Panc1 (cell line): ENCODE measurements around the gene ERGIC1. TPM values are rescaled to one million over a fixed set of nuclear protein-coding genes. Genes with fewer than 3 reads are reported as not detected.

Experiments used
- ATAC-seq: fragments of 200-7000 bp; cut with Tn5 transposase; 2 replicates; pipeline ENCODE4 v1.9.1; 2020; ENCODE audit warnings: mild to moderate bottlenecking, moderate library complexity
- BruUV-seq: library from RNA; stranded (reverse); fragments of 400-500 nt; replicated peaks from 2 replicates; lab custom pipeline; 2021; lab: Mats Ljungman, UMichigan
- CTCF ChIA-PET: fragments of 300-600 bp; sonication (Branson Sonifier 250); formaldehyde crosslinking; loops from one replicate; lab custom pipeline; 2022; ENCODE audit warnings: antibody characterized with exemption; lab: Charles Lee
- POLR2A ChIA-PET: fragments of 300-600 bp; sonication (Branson Sonifier 250); formaldehyde crosslinking; loops from one replicate; lab custom pipeline; 2022; ENCODE audit warnings: antibody characterized with exemption; lab: Charles Lee
- DNase-seq: peaks from one replicate; pipeline ENCODE4 v3.0.0-alpha.2; 2010; ENCODE audit warnings: low read depth, low spot score
- H3K27ac ChIP-seq: 2 replicates; pipeline ENCODE4 v1.5.1; 2011; ENCODE audit warnings: mild to moderate bottlenecking, low read length, inconsistent platforms
- H3K27me3 ChIP-seq: fragments of 200-500 bp; sonication (Bioruptor generic); 2 replicates; pipeline ENCODE4 v1.6.0; 2014; ENCODE audit warnings: low read length, inconsistent platforms; ENCODE audit not compliant: control insufficient read depth, insufficient read depth
- H3K36me3 ChIP-seq: fragments of 200-500 bp; sonication (Bioruptor generic); 2 replicates; pipeline ENCODE4 v1.5.1; 2014; ENCODE audit warnings: inconsistent platforms, mild to moderate bottlenecking, low read length, moderate library complexity; ENCODE audit not compliant: control insufficient read depth, insufficient read depth
- H3K4me1 ChIP-seq: 2 replicates; pipeline ENCODE4 v1.5.1; 2011; ENCODE audit warnings: inconsistent platforms, mild to moderate bottlenecking, low read length, moderate library complexity; ENCODE audit not compliant: control insufficient read depth, insufficient read depth
- H3K4me3 ChIP-seq, 2 experiments: 2 replicates each; pipeline ENCODE4 v1.5.1; 2011 to 2012; ENCODE audit warnings: low read depth in 2 of 2, low read length in 2 of 2, mild to moderate bottlenecking in 2 of 2, inconsistent platforms in 1 of 2, moderate library complexity in 1 of 2
- H3K9me3 ChIP-seq: fragments of 200-500 bp; sonication (Bioruptor generic); 2 replicates; pipeline ENCODE4 v1.5.1; 2014; ENCODE audit warnings: low read depth, mild to moderate bottlenecking, inconsistent platforms, low read length, moderate library complexity; ENCODE audit not compliant: control insufficient read depth, insufficient read depth
- POLR2AphosphoS5 ChIP-seq: IDR thresholded peaks from 2 replicates; pipeline ENCODE4 v1.6.1; 2012; ENCODE audit warnings: mild to moderate bottlenecking, low read depth, low read length, moderate library complexity
- SIN3A ChIP-seq: IDR thresholded peaks from 2 replicates; pipeline ENCODE4 v1.6.1; 2012; ENCODE audit warnings: low read depth, mild to moderate bottlenecking, low read length, moderate library complexity, borderline replicate concordance; ENCODE audit not compliant: insufficient read depth
- TCF7L2 ChIP-seq: IDR thresholded peaks from 2 replicates; pipeline ENCODE4 v1.6.1; 2011; ENCODE audit warnings: mild to moderate bottlenecking, low read depth, low read length, inconsistent platforms
- in situ Hi-C: cut with HindIII; loops from 2 replicates; pipeline ENCODE4 v1.10.0; 2016; ENCODE audit warnings: low sequenced_read_pairs, low pct_unique_long_range_greater_than_20kb
- intact Hi-C: fragments of 100-400 bp; cut with micrococcal nuclease; formaldehyde crosslinking; loops from one replicate; pipeline ENCODE4 v1.10.0; 2022; ENCODE audit not compliant: unreplicated experiment
- total RNA-seq: library from RNA; stranded (reverse); gene quantifications from one replicate; pipeline ENCODE4 v1.2.1, GENCODE V29; 2021; ENCODE audit not compliant: unreplicated experiment
- TF ChIP-seq, protein P1 (sequence below): fragments of 450-650 bp; IDR thresholded peaks from 2 replicates; pipeline ENCODE4 v1.5.1; 2017; ENCODE audit warnings: mild to moderate bottlenecking
- TF ChIP-seq, protein P2 (sequence below), 2 experiments: IDR thresholded peaks; 2 replicates each; pipeline ENCODE4 v1.6.1; 2011 to 2012; ENCODE audit warnings: low read depth in 2 of 2, control low read depth in 1 of 2, low read length in 1 of 2, mild to moderate bottlenecking in 1 of 2, moderate library complexity in 1 of 2; ENCODE audit not compliant: insufficient read depth in 1 of 2

Gene ERGIC1
- total RNA-seq, 1 experiment from 2014 or later, result 206 TPM

DNA sequence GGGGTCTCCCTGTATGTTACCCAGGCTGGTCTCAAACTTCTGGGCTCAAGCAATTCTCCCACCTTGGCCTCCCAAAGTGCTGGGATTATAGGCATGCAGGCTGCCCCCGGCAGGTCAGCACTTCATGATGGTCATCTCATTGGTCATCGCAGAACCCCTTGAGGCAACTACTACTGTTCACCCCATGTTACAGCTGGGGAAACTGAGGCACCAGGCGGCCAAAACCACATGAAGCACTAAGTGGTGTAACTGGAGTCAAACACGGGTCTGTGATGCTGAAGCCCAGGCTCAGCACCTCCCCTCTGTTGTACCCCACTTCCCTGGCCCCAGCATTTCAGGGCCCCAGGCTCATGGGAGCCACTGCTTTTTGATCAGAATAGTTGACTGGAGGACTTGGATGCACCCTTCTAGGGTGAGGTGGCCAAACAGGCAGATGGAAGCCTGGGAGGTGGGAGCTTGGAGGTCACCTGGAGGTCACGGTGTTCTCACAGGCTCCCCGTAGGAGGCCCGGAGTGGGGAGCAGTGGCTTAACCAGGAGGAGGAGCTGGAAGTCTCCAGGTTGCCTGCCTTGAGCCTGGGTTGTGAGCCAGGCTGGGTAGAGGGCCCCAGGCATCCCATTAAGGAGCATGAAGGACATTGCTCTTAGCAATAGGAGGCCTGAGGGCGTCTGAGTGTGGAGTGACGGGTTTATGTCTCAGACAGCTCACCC lies 67.9 kb downstream of the ERGIC1 start:
- no peak for TF ChIP-seq POLR2AphosphoS5
- TF ChIP-seq, protein P1, sequence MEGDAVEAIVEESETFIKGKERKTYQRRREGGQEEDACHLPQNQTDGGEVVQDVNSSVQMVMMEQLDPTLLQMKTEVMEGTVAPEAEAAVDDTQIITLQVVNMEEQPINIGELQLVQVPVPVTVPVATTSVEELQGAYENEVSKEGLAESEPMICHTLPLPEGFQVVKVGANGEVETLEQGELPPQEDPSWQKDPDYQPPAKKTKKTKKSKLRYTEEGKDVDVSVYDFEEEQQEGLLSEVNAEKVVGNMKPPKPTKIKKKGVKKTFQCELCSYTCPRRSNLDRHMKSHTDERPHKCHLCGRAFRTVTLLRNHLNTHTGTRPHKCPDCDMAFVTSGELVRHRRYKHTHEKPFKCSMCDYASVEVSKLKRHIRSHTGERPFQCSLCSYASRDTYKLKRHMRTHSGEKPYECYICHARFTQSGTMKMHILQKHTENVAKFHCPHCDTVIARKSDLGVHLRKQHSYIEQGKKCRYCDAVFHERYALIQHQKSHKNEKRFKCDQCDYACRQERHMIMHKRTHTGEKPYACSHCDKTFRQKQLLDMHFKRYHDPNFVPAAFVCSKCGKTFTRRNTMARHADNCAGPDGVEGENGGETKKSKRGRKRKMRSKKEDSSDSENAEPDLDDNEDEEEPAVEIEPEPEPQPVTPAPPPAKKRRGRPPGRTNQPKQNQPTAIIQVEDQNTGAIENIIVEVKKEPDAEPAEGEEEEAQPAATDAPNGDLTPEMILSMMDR, result no peak
- no peak for TF ChIP-seq TCF7L2
- peaks cover 77% of the 10 kb centered on the region for H3K4me1 ChIP-seq
- no TSS peak for BruUV-seq
- ATAC-seq (peak; percentile 30), DNase-seq (no peak)
- H3K4me3 ChIP-seq, result no peak overlapping the region
- no peaks in the 10 kb centered on the region; the same call in 1 of the 2 replicates for H3K36me3 ChIP-seq
- POLR2A ChIA-PET, result no interaction called here
- intact Hi-C loops, result loop anchor here (10.0 kb wide), 2 partner anchors 127 to 187 kb away; partner anchors contain the start of gene DUSP1
- no peaks in the 10 kb centered on the region for H3K27me3 ChIP-seq
- CTCF ChIA-PET, result no interaction called here
- H3K9me3 ChIP-seq, result no peaks in the 10 kb centered on the region
- H3K27ac ChIP-seq, result peak overlapping the region; percentile 85
- in situ Hi-C loops, result no loop called here

DNA sequence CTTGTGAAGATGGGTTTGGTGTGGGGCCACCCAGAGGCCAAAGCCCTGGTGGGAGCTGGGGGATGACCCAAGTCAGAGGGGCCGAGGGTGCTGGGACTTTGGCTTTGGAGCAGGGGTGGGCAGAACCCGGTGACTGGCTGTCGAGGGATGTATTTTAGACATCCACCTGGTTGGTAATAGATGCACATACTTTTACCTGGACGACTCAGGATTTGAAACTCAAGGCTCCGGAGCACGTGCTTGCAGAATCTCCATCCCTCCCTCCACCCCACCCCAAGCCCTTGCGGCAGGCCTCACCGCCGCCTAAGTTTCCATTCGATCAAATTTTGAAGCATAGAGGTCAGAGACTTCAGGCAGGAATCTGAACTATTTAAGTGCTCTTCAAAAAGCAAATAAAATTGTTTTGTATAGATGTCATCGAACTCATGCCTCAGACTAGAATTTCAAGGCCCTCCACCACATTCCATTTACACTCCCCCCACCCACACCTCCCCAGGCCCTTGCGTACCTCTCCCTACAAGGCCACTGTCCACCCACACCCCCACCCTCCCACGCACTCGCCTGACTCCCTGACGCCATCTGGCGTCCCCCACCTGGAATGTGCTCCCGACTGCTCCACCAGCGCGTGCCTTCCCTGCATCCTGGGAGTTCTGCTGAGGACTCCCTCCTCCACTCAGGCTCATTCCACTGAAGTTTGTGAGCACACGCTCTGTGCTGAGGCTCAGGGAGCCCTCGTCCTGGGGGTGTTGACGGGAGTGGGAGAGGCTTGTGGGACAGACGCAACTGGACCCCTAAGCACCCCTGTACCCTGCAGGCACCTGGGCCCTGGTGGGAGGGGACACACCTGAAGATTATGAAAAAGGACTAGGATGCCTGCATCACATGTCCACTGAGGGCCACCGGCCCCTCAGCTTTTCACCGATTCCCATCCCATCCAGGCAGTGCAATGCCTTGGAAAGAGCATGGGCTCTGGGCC lies 68.7 kb downstream of the ERGIC1 start:
- peak overlapping the region; percentile 85 for H3K27ac ChIP-seq
- H3K4me3 ChIP-seq, result no peak overlapping the region
- no TSS peak for BruUV-seq
- peak; percentile 62 for ATAC-seq
- POLR2A ChIA-PET, result no interaction called here
- H3K9me3 ChIP-seq, result no peaks in the 10 kb centered on the region
- H3K36me3 ChIP-seq, result no peaks in the 10 kb centered on the region; the same call in 1 of the 2 replicates
- intact Hi-C loops (loop anchor here (10.0 kb wide), 2 partner anchors 128 to 188 kb away; partner anchors contain the start of gene DUSP1), in situ Hi-C loops (no loop called here)
- no peak for DNase-seq
- CTCF ChIA-PET, result no interaction called here
- TF ChIP-seq POLR2AphosphoS5, result no peak; the same call in 1 of the 2 replicates
- TF ChIP-seq, protein P1, result peak; percentile 86
- no peaks in the 10 kb centered on the region for H3K27me3 ChIP-seq
- peaks cover 76% of the 10 kb centered on the region for H3K4me1 ChIP-seq

DNA sequence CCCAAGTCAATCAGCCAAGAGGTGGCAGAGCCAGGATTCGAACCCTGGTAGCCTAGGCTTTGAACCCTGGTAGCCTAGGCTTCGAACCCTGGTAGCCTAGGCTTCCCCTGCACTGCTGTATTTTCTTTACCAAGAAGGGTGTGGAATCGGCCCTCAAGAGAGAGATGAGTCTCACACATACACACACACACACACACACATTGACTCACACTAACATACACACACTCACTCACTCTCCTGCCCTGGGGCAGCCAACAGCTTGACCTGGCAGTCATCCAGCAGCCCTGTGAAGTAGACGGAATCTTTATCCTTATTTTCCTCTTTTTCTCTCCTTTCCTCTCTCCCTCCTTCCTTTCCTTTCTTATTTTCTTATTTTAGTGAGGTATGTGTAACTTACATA lies 69.7 kb downstream of the ERGIC1 start:
- Histone ChIP-seq H3K9me3 (no peaks in the 10 kb centered on the region), H3K4me1 (peaks cover 70% of the 10 kb centered on the region), H3K36me3 (no peaks in the 10 kb centered on the region; the same call in 1 of the 2 replicates), H3K4me3 (no peak overlapping the region), H3K27me3 (no peaks in the 10 kb centered on the region), H3K27ac (peak overlapping the region; percentile 80)
- in situ Hi-C loops, result no loop called here
- DNase-seq, result no peak
- no TSS peak for BruUV-seq
- TF ChIP-seq, protein P2, sequence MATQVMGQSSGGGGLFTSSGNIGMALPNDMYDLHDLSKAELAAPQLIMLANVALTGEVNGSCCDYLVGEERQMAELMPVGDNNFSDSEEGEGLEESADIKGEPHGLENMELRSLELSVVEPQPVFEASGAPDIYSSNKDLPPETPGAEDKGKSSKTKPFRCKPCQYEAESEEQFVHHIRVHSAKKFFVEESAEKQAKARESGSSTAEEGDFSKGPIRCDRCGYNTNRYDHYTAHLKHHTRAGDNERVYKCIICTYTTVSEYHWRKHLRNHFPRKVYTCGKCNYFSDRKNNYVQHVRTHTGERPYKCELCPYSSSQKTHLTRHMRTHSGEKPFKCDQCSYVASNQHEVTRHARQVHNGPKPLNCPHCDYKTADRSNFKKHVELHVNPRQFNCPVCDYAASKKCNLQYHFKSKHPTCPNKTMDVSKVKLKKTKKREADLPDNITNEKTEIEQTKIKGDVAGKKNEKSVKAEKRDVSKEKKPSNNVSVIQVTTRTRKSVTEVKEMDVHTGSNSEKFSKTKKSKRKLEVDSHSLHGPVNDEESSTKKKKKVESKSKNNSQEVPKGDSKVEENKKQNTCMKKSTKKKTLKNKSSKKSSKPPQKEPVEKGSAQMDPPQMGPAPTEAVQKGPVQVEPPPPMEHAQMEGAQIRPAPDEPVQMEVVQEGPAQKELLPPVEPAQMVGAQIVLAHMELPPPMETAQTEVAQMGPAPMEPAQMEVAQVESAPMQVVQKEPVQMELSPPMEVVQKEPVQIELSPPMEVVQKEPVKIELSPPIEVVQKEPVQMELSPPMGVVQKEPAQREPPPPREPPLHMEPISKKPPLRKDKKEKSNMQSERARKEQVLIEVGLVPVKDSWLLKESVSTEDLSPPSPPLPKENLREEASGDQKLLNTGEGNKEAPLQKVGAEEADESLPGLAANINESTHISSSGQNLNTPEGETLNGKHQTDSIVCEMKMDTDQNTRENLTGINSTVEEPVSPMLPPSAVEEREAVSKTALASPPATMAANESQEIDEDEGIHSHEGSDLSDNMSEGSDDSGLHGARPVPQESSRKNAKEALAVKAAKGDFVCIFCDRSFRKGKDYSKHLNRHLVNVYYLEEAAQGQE (IDR thresholded peaks at IDR 0.05; ENCODE audit: insufficient read depth in 1 of 2, low read depth in 2 of 2, low read length in 1 of 2), result no peak
- TF ChIP-seq, protein P1, result no peak
- TF ChIP-seq POLR2AphosphoS5, result no peak
- TF ChIP-seq SIN3A, result no peak
- TF ChIP-seq TCF7L2, result no peak
- ChIA-PET CTCF (no interaction called here), POLR2A (no interaction called here)
- ATAC-seq, result no peak
- intact Hi-C loops, result loop anchor here (10.0 kb wide), 2 partner anchors 129 to 189 kb away; partner anchors contain the start of gene DUSP1
